CD14-positive monocyte (primary cell): ENCODE results near the gene ZBP1. TPM values are rescaled to one million over a fixed set of nuclear protein-coding genes. Genes with fewer than 3 reads are reported as not detected.

ENCODE experiments used
- DNase-seq, 3 donors: peaks; one replicate each; pipeline ENCODE4 v3.0.0-alpha.2; 2011 to 2022
- H2AFZ ChIP-seq: 2 replicates; pipeline ENCODE4 v1.6.0; 2012; ENCODE audit warnings: mild to moderate bottlenecking, low read depth, low read length, inconsistent platforms; ENCODE audit not compliant: insufficient read depth, poor library complexity, severe bottlenecking
- H3K27ac ChIP-seq, 2 donors: 1 replicate in 1 of 2; 2 replicates in 1 of 2; pipeline ENCODE4 v1.5.1; 2012 to 2013; ENCODE audit warnings: low read length in 2 of 2, control low read depth in 1 of 2, inconsistent platforms in 1 of 2, low read depth in 1 of 2, mild to moderate bottlenecking in 1 of 2
- H3K27me3 ChIP-seq, 2 donors: one replicate each; pipeline versions ENCODE4 v1.6.0 to v1.6.1; 2011 to 2013; ENCODE audit warnings: low read length in 2 of 2; ENCODE audit not compliant: control insufficient read depth in 2 of 2, insufficient read depth in 2 of 2
- H3K36me3 ChIP-seq, 2 donors: replicated peaks in 1 of 2; 1 replicate in 1 of 2; 2 replicates in 1 of 2; pipeline versions ENCODE4 v1.5.1 to v1.6.1; 2012 to 2013; ENCODE audit warnings: low read length in 2 of 2, control low read depth in 1 of 2, inconsistent platforms in 1 of 2, mild to moderate bottlenecking in 1 of 2; ENCODE audit not compliant: insufficient read depth in 2 of 2, control insufficient read depth in 1 of 2
- H3K4me1 ChIP-seq, 2 donors: 1 replicate in 1 of 2; 2 replicates in 1 of 2; pipeline versions ENCODE4 v1.5.1 to v1.6.1; 2012 to 2013; ENCODE audit warnings: low read length in 2 of 2, control low read depth in 1 of 2, inconsistent platforms in 1 of 2, mild to moderate bottlenecking in 1 of 2, moderate library complexity in 1 of 2; ENCODE audit not compliant: insufficient read depth in 2 of 2, control insufficient read depth in 1 of 2
- H3K4me2 ChIP-seq: replicated peaks from 2 replicates; pipeline ENCODE3; 2012; ENCODE audit warnings: low read length, moderate library complexity, mild to moderate bottlenecking; ENCODE audit not compliant: poor library complexity, severe bottlenecking; ENCODE audit errors: extremely low read depth
- H3K4me3 ChIP-seq, 3 experiments: fragments of 200-600 bp in 1 of 3; sonication (generic) in 1 of 3; replicated peaks in 1 of 3; 1 replicate in 2 of 3; 2 replicates in 1 of 3; pipeline ENCODE4 v1.5.1; 2011 to 2013; ENCODE audit warnings: low read length in 3 of 3, mild to moderate bottlenecking in 3 of 3, control low read depth in 2 of 3, low read depth in 2 of 3, inconsistent platforms in 1 of 3, moderate library complexity in 1 of 3
- H3K79me2 ChIP-seq: 2 replicates; pipeline ENCODE4 v1.6.0; 2012; ENCODE audit warnings: mild to moderate bottlenecking, control low read depth, inconsistent platforms, low read length, moderate library complexity; ENCODE audit not compliant: insufficient read depth
- H3K9ac ChIP-seq: 2 replicates; pipeline ENCODE4 v1.6.0; 2017; ENCODE audit warnings: low read length, mild to moderate bottlenecking; ENCODE audit not compliant: insufficient read depth, poor library complexity, severe bottlenecking
- H3K9me3 ChIP-seq, 2 donors: replicated peaks in 1 of 2; 1 replicate in 1 of 2; 2 replicates in 1 of 2; pipeline versions ENCODE4 v1.5.1 to v1.6.1; 2012 to 2013; ENCODE audit warnings: low read length in 2 of 2, control low read depth in 1 of 2; ENCODE audit not compliant: control insufficient read depth in 1 of 2, insufficient read depth in 1 of 2
- H4K20me1 ChIP-seq: 2 replicates; pipeline ENCODE4 v1.6.0; 2012; ENCODE audit warnings: mild to moderate bottlenecking, low read length, control low read depth, moderate library complexity; ENCODE audit not compliant: insufficient read depth
- H3K27ac Mint-ChIP-seq, 7 donors: one replicate each; pipeline ENCODE4 v1.8.0; 2020; ENCODE audit warnings: mild to moderate bottlenecking in 7 of 7, mixed read lengths in 7 of 7, moderate library complexity in 6 of 7, inconsistent platforms in 2 of 7
- H3K27me3 Mint-ChIP-seq, 3 donors: one replicate each; pipeline ENCODE4 v1.8.0; 2021 to 2022; ENCODE audit warnings: low read depth in 3 of 3, mild to moderate bottlenecking in 3 of 3, mixed read lengths in 3 of 3, moderate library complexity in 3 of 3, inconsistent platforms in 1 of 3
- H3K36me3 Mint-ChIP-seq, 2 donors: one replicate each; pipeline ENCODE4 v1.8.0; 2020; ENCODE audit warnings: mixed read lengths in 2 of 2, inconsistent platforms in 1 of 2, mild to moderate bottlenecking in 1 of 2
- H3K4me1 Mint-ChIP-seq: one replicate; pipeline ENCODE4 v1.8.0; 2020; ENCODE audit warnings: mild to moderate bottlenecking, mixed read lengths
- H3K4me3 Mint-ChIP-seq, 2 donors: one replicate each; pipeline ENCODE4 v1.8.0; 2020; ENCODE audit warnings: mild to moderate bottlenecking in 2 of 2, mixed read lengths in 2 of 2, moderate library complexity in 1 of 2
- H3K9me3 Mint-ChIP-seq, 7 donors: one replicate each; pipeline ENCODE4 v1.8.0; 2020 to 2022; ENCODE audit warnings: mixed read lengths in 7 of 7, mild to moderate bottlenecking in 6 of 7, moderate library complexity in 6 of 7, inconsistent platforms in 2 of 7
- CTCF ChIP-seq: fragments of 200-600 bp; IDR thresholded peaks from one replicate; pipeline ENCODE4 v1.8.0; 2022; ENCODE audit warnings: antibody characterized with exemption, mild to moderate bottlenecking
- WGBS: methylation state at CpG from one replicate; pipeline ENCODE4 v1.1.5; 2013; ENCODE audit warnings: missing lambda C conversion rate; ENCODE audit not compliant: insufficient coverage; 5-methylcytosine and 5-hydroxymethylcytosine counted together
- intact Hi-C, 2 donors: fragments of 100-400 bp; cut with micrococcal nuclease; formaldehyde crosslinking; loops; one replicate each; pipeline versions ENCODE4 v1.15.0 to v1.15.1; 2023
- polyA plus RNA-seq, 3 donors: library from polyadenylated mRNA; depleted of rRNA in 1 of 3; unstranded in 2 of 3; stranded (reverse) in 1 of 3; fragments of 300-500 nt in 2 of 3; fragments of >200 nt in 1 of 3; fragmentation: Illumina TruSeq in 2 of 3; gene quantifications; 1 replicate in 2 of 3; 2 replicates in 1 of 3; pipeline ENCODE4 v1.2.3, GENCODE V29; 2012 to 2021

ZBP1 gene
- polyA plus RNA-seq, 3 donors = 2.8 to 25.9 (median 3.0) TPM

GRCh38 chr20:57633945-57634491 lies 13.8 kb upstream of the ZBP1 start:
- H3K4me2 ChIP-seq = no peak overlapping the region
- H3K36me3 ChIP-seq = no peaks in the 10 kb centered on the region
- peaks cover 4 to 6% of the 10 kb centered on the region in 2 donors for H3K27me3 ChIP-seq
- no peak overlapping the region for H3K27ac ChIP-seq
- H3K9ac ChIP-seq = no peak overlapping the region
- no peak overlapping the region for H3K4me3 ChIP-seq
- intact Hi-C loops = loop anchor here in 1 of 2 donors (2.0 kb wide), 1 partner anchor 15 kb away; no protein-coding TSS in a partner anchor
- TF ChIP-seq CTCF = no peak
- peaks cover 13 to 17% (median 14%) of the 10 kb centered on the region in 3 donors for H3K27me3 Mint-ChIP-seq
- H3K4me1 Mint-ChIP-seq = peaks cover 14% of the 10 kb centered on the region
- H4K20me1 ChIP-seq = no peaks in the 10 kb centered on the region
- 100% methylated on average over 2 of the region's 2 CpGs for WGBS
- H3K9me3 ChIP-seq = peaks cover 4 to 8% of the 10 kb centered on the region in 2 donors
- H3K9me3 Mint-ChIP-seq = peaks cover 11 to 33% (median 22%) of the 10 kb centered on the region in 7 donors
- no peak for DNase-seq
- no peak overlapping the region for H3K4me3 Mint-ChIP-seq
- no peak overlapping the region for H3K27ac Mint-ChIP-seq
- H3K4me1 ChIP-seq = peaks cover 15 to 17% of the 10 kb centered on the region in 2 donors
- H3K36me3 Mint-ChIP-seq = no peaks in the 10 kb centered on the region
- H3K79me2 ChIP-seq = peaks cover 6% of the 10 kb centered on the region
- peak overlapping the region; percentile 11 for H2AFZ ChIP-seq

GRCh38 chr20:57632286-57632685 lies 12.1 kb upstream of the ZBP1 start:
- no peak overlapping the region for H2AFZ ChIP-seq
- no peak overlapping the region for H3K4me2 ChIP-seq
- H3K9ac ChIP-seq = no peak overlapping the region
- H3K4me1 ChIP-seq = peaks cover 30 to 34% of the 10 kb centered on the region in 2 donors
- H3K27me3 ChIP-seq = peaks cover 3 to 4% of the 10 kb centered on the region in 2 donors
- peaks cover 10% of the 10 kb centered on the region for H3K79me2 ChIP-seq
- TF ChIP-seq CTCF = no peak
- no peak overlapping the region for H3K27ac ChIP-seq
- peaks cover 26% of the 10 kb centered on the region for H3K4me1 Mint-ChIP-seq
- no CpG with 5 or more reads among the region's 2 CpGs for WGBS
- H3K4me3 ChIP-seq = no peak overlapping the region
- H4K20me1 ChIP-seq = no peaks in the 10 kb centered on the region
- no peak overlapping the region for H3K27ac Mint-ChIP-seq
- no peak for DNase-seq
- intact Hi-C loops = no loop called here
- H3K36me3 Mint-ChIP-seq = no peaks in the 10 kb centered on the region
- H3K9me3 ChIP-seq = peaks cover 4 to 8% of the 10 kb centered on the region in 2 donors
- H3K4me3 Mint-ChIP-seq = no peak overlapping the region
- H3K27me3 Mint-ChIP-seq = peaks cover 9 to 15% (median 13%) of the 10 kb centered on the region in 3 donors
- peaks cover 11 to 33% (median 22%) of the 10 kb centered on the region in 7 donors for H3K9me3 Mint-ChIP-seq
- H3K36me3 ChIP-seq = no peaks in the 10 kb centered on the region
